OCI-M2 (cell line): ENCODE results near the gene CAV2.

ENCODE experiments used
- DNase-seq: peaks from one replicate; lab custom pipeline; 2025; ENCODE audit not compliant: unreplicated experiment; lab: John Stamatoyannopoulos, UW

CAV2 gene

GRCh38 chr7:116522247-116522646, 22.7 kb downstream of the CAV2 start:
- DNase-seq, result no peak

- no peak for DNase-seq
These were observed 24.7 kb downstream of the CAV2 start for GRCh38 chr7:116524221-116524608.

DNA sequence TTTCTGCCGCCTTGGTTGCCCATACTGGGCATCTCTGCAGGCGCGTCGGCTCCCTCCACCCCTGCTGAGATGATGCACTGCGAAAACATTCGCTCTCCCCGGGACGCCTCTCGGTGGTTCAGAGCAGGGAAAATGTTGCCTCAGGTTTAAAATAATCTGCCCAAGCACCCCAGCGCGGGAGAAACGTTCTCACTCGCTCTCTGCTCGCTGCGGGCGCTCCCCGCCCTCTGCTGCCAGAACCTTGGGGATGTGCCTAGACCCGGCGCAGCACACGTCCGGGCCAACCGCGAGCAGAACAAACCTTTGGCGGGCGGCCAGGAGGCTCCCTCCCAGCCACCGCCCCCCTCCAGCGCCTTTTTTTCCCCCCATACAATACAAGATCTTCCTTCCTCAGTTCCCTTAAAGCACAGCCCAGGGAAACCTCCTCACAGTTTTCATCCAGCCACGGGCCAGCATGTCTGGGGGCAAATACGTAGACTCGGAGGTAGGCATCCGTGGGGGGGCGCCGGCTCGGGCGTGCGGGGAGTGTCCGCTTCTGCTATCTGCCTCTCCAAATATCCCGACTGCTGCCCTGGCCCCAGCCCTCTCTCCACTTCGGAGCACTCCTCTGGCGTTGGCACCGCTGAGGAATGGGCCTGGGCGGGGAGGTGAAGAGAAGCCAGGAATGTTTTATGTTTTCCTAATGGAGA, 25.2 kb downstream of the CAV2 start, which contains the start of gene CAV1:
Gene CAV1, plus strand, starts transcription at position 428 of the 689 bp plus-strand sequence. Its CDS starts 27 bp downstream, at position 455.
- no peak for DNase-seq

DNA sequence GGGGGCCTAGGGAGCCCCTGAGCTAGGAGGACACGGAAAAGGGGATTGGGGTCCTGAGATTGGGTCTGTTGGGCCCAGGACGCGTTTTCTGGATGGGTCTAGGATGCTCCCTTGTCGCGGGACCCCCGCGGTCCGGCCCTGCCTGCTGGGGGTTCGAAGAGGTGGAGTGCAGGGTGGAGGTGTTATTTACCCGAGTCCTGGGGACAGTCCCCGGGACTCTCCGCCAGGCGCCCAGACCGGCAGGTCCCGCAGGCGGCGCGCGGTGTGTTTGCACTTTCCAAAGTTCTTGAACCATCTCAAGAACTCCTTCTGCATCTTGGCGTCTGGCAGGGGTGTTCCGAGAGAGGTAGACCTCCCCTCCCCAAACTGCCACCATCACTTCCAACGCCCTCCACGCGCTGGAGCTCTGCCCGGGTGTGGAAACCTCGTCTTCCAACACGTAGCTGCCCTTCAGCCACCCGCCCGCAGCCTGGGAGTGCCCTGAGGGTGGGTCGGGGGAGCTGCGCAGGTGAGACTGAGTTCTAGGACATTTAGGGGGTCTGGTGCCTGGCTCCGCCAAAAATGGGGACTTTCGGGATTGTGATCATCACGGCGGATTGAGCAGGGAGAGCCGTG, 25.9 kb downstream of the CAV2 start:
- DNase-seq, result no peak

- no peak for DNase-seq
These were observed 26.6 kb downstream of the CAV2 start for GRCh38 chr7:116525913-116526861.

- no peak for DNase-seq
These were observed 27.4 kb downstream of the CAV2 start for GRCh38 chr7:116526897-116527296.

DNA sequence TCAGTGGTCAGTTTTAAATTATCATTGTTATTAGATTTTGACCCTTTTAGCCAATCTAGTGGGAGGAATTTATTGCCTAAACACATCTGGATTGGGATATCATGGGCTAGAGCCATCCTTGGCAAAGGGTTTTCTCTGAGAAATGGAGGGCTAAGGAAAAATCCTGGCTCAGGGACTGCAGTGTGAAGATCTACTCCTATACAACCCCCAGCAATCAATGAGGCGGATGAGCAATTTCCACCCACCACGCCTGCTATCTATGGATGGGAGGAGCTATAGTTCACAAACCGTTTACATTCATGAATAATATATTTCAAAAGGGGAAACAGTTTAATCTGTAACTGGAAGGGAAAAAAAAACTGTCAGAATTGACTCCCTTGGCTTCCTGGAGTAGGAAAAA, 28.0 kb downstream of the CAV2 start:
- DNase-seq, result no peak

- no peak for DNase-seq
These were observed 28.7 kb downstream of the CAV2 start for GRCh38 chr7:116528008-116528789.

GRCh38 chr7:116529250-116529649, 29.7 kb downstream of the CAV2 start:
- DNase-seq, result no peak

- DNase-seq, result no peak
These were observed 30.7 kb downstream of the CAV2 start for GRCh38 chr7:116530107-116530820.

GRCh38 chr7:116532102-116532688, 32.7 kb downstream of the CAV2 start:
- no peak for DNase-seq

DNA sequence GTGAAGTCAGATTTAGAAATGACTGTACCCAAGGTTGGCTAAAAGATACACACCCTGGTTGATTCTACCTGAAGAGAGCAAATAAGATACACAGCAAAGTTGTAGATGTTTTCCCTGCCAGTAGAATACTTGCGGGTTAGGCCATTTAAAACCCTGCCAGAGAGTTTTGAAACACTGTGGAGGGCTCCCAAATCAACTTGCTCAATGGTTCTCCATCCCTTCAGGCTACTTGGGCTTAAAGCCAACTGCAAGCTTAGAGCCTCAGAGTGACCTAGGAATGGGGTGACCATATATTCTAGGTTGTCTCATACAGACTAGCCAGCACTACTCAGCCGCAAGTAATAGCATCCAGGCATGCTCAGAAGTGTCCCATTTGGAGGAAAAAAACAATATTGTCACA, 35.3 kb downstream of the CAV2 start:
- DNase-seq, result no peak

- DNase-seq, result no peak
These were observed 35.9 kb downstream of the CAV2 start for GRCh38 chr7:116535416-116535815.

GRCh38 chr7:116538138-116538537, 38.6 kb downstream of the CAV2 start:
- DNase-seq, result no peak

GRCh38 chr7:116539879-116540278, 40.3 kb downstream of the CAV2 start:
- no peak for DNase-seq

DNA sequence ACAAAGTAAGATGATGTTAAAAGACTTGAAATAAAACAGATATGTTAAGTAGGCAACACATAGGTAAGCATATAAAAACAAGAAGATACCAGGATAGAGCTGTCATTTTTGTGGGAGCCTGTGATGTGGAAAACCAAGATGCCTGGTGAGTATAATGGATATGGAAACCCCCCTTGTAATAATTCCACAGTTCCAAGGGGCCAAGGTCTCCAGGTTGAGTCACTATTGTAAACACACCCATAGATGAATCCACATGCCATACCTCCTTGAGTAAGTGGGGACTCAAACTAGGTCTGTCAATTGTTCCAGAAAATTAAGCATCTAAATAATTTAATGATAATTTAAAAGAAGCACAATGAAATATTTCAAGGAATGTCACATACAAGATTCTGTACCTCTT, 41.2 kb downstream of the CAV2 start:
- no peak for DNase-seq

- no peak for DNase-seq
These were observed 42.4 kb downstream of the CAV2 start for GRCh38 chr7:116541951-116542350.

GRCh38 chr7:116542618-116543017, 43.1 kb downstream of the CAV2 start:
- DNase-seq, result no peak

DNA sequence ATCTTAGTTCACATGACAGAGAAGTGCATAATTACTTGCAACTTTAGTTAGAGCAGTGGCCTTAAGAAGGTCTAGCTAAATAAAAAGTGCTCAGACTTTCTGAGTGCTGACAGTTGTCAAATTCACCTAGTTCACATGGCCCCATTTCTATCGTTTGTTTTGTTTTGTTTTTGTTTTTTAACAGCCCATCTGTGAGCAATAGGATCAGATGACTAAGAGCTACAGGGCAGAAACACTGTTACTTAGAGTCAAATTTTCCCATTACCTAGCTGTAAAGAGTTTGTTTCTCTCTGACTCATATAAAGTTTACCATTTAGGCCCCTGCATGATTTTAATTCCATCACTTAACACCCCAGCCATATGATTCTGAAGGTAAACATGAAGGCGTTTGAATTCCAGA, 44.1 kb downstream of the CAV2 start:
- DNase-seq, result no peak

- DNase-seq, result no peak
These were observed 44.9 kb downstream of the CAV2 start for GRCh38 chr7:116544487-116544886.
